GM19372 (cell line): ENCODE data around the gene ADARB1.

Source experiments
- ATAC-seq: cut with Tn5 transposase; IDR thresholded peaks from one replicate; pipeline ENCODE4 v1.9.1; 2021; ENCODE audit warnings: mild to moderate bottlenecking, low read depth, moderate library complexity; ENCODE audit not compliant: unreplicated experiment

ADARB1 gene

DNA sequence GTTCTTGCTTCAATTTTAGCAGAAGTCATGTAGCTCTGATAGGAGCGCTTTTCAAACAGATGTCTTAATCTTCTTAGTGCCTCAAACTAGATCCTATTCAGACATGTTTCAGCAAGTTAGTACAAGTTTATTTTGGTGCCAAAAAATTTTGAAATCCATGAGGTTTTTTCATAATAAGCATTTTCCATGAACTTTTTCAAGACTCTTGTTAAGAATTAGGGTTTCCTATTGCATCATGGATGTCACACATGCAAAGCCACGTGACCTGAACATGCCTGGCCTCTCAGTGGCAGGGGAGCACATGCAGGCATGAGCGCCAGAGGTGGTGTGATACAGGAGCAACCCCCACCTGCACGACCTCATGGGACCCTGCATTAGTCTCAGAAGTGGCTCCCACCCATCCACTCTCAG, 145.7 kb downstream of the ADARB1 start:
- no peak for ATAC-seq

DNA sequence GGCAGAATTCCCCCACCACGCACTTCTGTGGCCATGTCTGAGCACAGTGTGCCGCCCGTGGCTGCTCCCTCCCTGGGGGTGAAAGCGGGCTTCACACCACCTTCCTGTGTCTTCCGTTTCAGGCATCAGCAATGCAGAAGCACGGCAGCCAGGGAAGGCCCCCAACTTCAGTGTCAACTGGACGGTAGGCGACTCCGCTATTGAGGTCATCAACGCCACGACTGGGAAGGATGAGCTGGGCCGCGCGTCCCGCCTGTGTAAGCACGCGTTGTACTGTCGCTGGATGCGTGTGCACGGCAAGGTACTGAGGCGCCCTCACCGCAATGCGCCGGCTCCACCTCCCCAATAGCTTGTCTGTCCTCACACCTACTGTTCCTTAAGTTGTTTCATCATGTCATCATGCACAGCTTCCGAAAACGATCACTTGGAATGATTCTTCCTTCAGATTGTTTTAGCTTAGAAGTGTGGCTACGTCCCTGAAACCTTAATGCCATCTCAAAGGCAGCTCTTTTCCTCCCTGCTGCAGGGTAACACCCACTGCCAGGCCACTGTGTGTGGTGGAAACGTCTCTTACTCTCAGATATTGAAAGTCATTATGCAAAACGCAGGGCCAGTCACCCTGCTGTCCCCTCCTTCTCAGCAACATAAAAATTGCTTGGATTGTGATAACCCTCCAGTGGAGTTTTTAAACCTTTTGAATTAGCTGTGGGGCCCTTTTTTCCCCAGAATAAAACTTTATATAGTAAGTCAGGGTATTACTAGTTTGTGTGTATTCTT, 146.5 kb downstream of the ADARB1 start:
- no peak for ATAC-seq

DNA sequence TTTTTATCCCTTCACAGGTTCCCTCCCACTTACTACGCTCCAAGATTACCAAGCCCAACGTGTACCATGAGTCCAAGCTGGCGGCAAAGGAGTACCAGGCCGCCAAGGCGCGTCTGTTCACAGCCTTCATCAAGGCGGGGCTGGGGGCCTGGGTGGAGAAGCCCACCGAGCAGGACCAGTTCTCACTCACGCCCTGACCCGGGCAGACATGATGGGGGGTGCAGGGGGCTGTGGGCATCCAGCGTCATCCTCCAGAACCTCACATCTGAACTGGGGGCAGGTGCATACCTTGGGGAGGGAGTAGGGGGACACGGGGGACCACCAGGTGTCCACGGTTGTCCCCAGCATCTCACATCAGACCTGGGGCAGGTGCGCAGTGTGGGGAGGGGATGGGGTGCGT, 147.6 kb downstream of the ADARB1 start:
- ATAC-seq = no peak

DNA sequence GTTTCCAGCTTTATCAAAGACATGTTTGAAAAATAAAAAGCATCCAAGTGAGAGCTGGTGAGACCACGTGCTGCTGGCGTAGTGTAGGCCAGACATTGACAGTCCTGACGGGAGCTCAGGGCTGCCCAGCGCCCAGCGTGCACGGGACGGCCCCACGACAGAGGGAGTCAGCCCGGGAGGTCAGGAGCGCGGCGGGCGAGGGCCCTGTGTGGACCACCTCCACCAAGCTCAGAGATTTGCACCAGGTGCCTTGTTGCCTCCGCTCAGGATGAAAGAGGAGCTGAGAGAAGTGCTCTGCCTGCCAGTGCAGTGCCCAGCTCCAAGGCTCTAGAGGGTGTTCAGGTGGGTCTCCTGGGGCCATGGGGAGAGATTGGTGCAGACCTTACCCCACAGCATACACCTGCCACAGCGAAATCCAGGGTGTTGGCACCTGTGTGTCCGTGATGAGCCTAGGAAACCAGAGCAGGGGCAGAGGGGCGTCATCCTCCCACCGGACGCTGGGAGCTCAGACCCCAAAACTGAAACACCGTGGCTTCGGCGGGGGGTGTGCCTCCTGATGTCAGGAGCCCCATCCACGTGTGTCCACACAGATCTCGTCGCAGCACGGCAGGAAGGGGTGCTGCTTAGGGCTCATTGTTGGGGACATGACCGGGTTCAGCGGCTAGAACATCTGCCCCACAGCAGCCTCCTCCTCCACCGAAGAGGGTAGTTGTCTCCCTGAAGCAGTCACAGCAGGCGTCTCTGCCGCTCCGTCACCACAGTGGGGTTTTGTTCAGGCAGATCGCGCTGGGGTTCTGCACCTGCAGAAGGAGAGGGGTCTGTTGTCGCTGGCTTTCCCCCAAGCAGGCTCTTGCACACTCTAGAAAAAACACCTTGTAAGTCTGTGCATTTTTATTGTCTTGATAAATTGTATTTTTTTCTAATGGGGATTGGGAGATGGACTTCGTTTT, 149.1 kb downstream of the ADARB1 start:
- no peak for ATAC-seq

- no peak for ATAC-seq
Measured at GRCh38 chr21:45224189-45224938, 150.0 kb downstream of the ADARB1 start.

- ATAC-seq = no peak
Measured at GRCh38 chr21:45225041-45225740, 150.8 kb downstream of the ADARB1 start.

DNA sequence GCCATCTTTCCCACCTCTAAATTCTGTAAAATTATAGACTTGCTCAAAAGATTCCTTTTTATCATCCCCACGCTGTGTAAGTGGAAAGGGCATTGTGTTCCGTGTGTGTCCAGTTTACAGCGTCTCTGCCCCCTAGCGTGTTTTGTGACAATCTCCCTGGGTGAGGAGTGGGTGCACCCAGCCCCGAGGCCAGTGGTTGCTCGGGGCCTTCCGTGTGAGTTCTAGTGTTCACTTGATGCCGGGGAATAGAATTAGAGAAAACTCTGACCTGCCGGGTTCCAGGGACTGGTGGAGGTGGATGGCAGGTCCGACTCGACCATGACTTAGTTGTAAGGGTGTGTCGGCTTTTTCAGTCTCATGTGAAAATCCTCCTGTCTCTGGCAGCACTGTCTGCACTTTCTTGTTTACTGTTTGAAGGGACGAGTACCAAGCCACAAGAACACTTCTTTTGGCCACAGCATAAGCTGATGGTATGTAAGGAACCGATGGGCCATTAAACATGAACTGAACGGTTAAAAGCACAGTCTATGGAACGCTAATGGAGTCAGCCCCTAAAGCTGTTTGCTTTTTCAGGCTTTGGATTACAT, 151.5 kb downstream of the ADARB1 start:
- ATAC-seq = no peak

DNA sequence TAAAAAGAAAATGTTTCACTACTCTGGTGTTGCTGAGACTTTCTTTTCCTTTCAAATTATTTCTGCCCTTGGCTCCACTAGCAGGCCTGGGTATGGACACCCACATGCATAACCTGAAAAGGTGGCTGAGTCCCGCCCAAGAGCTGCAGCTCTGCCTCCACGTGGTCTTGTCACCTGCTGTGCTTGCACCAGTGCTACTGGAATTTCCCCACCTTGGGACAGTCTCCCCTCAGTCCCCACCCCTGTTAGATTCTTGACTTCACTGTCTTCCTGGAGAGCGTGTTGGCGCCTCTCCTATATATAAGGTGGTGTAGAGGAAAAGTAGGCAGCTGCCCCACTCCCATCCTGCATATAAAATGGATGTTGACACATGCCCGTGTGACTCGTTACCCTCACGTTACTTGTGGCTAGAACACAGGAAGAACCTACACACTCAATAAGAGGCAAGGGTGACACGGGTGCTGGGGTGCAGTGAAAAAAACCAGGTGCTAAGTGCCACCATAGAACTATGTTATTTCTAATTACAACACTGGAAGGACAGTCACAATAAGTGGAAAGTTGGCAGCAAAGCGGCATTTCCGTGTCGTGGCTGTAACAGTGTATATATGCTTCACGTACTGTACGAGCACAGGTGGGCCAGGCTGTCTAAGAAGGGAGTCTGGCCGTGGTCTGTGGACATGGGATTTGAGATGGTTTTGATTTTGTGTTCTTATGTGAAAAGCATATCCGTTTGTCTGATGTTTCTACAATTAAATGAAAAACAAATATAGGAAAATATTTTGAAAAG, 152.4 kb downstream of the ADARB1 start:
- ATAC-seq = no peak

DNA sequence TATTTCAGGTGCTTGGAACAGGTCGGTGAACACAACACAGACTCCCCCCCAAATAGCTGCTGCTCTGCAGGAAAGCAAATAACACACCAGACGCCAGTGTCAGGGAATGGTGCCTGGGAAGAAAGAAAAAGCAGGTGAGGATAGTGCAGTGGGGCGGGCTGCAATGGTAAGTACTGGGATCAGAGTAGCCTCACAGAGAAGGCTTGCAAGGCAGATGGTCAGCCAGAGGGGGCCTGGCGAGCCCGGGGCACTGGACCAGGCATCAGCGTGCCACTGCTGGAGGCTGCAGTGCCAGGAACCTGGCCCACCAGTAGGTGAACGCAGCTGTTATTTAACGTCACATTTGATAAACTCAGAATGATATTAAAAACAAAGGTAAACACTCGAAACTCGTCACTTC, 153.4 kb downstream of the ADARB1 start:
- ATAC-seq = no peak

DNA sequence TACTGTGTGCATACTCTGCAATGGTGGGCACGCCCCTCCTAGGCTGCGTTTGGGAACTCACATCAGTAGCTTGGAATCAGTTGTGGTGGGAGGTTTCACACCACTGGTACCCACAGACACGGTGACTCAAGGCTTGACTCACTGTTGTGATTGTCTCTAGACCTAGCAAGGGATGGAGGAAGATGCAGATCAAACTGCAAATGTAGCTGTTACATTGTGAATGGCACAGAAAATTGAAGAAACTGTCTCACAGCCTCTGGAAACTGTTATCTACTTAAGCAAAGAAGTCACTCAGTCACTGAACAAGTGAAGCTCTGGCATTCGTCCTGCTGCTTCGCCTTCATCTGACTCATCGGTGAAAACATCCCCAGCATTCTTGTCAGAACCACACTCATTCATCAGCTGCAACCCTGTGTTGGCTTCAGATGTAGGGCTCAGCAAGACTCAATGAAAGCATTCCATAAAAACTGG, 153.8 kb downstream of the ADARB1 start:
- no peak for ATAC-seq

- ATAC-seq = no peak
Measured at GRCh38 chr21:45228656-45229240, 154.4 kb downstream of the ADARB1 start.

DNA sequence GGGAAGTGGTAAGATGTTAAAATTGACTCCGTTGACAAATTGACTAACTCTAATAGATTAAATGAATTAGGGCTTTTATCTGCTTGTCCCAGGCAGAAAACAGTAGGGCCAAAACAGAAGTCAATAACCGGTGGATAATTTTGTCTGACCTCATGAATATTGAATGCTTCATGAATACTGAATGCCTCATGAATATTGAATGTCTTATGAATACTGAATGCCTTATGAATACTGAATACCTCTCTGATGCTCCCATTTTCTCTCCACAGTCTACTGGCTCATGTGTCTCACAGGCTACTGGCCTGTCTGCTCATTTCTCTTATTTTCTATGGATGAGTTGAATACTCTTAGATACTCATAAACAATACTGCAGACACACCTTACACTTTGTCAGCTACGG, 157.3 kb downstream of the ADARB1 start:
- ATAC-seq = no peak

- ATAC-seq = no peak
Measured at GRCh38 chr21:45234127-45234526, 159.7 kb downstream of the ADARB1 start.

DNA sequence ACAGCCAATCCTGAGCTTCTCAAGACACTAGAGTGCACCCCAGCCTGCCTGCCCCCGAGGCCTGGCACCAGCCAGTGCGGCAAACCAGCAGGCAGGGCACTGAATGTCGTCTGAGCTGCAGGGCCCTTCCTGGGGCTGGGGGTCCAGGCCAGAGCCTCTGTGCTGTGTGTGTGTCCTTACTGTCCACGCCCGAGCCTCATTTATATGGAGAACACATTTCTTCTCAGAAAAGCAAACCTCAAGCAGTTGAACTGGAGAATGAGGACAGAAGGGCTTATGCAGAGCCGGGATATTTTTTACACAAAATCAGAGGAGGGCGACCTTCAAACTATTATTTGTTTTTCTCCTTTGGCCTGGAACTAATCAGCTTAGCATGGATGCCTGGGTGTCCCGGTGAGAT, 160.6 kb downstream of the ADARB1 start:
- no peak for ATAC-seq

GRCh38 chr21:45235488-45235887, 161.1 kb downstream of the ADARB1 start:
- no peak for ATAC-seq

GRCh38 chr21:45236481-45236880, 162.1 kb downstream of the ADARB1 start:
- ATAC-seq = no peak

GRCh38 chr21:45237401-45237800, 163.0 kb downstream of the ADARB1 start:
- ATAC-seq = no peak

- ATAC-seq = no peak
Measured at GRCh38 chr21:45241357-45241756, 167.0 kb downstream of the ADARB1 start.

- no peak for ATAC-seq
Measured at GRCh38 chr21:45243603-45244002, 169.2 kb downstream of the ADARB1 start.
